ENCODE results near the gene UNCX.

The UNCX gene

DNA sequence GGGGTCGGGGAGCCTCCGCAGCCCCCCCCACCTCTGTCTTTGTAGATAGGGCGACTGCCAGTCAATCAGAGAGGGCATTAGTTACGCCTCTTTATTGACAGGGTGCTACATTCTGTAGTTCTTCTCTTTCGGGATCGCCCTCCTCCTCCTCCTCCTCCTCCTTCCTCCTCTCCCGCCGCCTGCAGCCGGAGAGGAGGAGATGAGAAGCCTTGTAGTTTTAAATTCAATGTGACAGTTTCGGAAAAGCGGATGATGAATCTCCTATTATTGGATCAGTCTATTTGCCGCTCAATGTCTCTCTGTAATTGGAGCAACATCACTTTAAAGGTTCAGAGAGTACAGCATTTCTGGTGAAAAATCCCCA lies 587 bp upstream of the UNCX start:
- TF ChIP-seq EZH2phosphoT487 (conservative IDR thresholded peaks at IDR 0.05; ENCODE audit: low read length), result no peak
- TF ChIP-seq, protein P1, sequence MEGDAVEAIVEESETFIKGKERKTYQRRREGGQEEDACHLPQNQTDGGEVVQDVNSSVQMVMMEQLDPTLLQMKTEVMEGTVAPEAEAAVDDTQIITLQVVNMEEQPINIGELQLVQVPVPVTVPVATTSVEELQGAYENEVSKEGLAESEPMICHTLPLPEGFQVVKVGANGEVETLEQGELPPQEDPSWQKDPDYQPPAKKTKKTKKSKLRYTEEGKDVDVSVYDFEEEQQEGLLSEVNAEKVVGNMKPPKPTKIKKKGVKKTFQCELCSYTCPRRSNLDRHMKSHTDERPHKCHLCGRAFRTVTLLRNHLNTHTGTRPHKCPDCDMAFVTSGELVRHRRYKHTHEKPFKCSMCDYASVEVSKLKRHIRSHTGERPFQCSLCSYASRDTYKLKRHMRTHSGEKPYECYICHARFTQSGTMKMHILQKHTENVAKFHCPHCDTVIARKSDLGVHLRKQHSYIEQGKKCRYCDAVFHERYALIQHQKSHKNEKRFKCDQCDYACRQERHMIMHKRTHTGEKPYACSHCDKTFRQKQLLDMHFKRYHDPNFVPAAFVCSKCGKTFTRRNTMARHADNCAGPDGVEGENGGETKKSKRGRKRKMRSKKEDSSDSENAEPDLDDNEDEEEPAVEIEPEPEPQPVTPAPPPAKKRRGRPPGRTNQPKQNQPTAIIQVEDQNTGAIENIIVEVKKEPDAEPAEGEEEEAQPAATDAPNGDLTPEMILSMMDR (IDR thresholded peaks at IDR 0.05; ENCODE audit: insufficient read depth, low read length, poor library complexity, severe bottlenecking), result no peak
- H2AFZ ChIP-seq (ENCODE audit: low read depth, low read length, severe bottlenecking), result no peak overlapping the region
- no peaks in the 10 kb centered on the region for H3K9me3 ChIP-seq (ENCODE audit: insufficient read depth, low read length)
- H3K4me2 ChIP-seq (ENCODE audit: low read depth, low read length, poor library complexity, severe bottlenecking), result no peak overlapping the region
- H3K36me3 ChIP-seq (ENCODE audit: low read length), result no peaks in the 10 kb centered on the region
- H3K27ac ChIP-seq (ENCODE audit: low read depth, low read length), result no peak overlapping the region
- H3K9ac ChIP-seq (ENCODE audit: low read length), result no peak overlapping the region
- no peaks in the 10 kb centered on the region for H3K9me2 ChIP-seq (replicated peaks; ENCODE audit: insufficient read depth, low read length)
- H4K20me1 ChIP-seq (ENCODE audit: low read depth, low read length), result no peaks in the 10 kb centered on the region
- H3K79me2 ChIP-seq (ENCODE audit: insufficient read depth, low read length), result no peaks in the 10 kb centered on the region
- no peaks in the 10 kb centered on the region for H3K27me3 ChIP-seq (ENCODE audit: low read length)
- H3K4me3 ChIP-seq (ENCODE audit: insufficient read depth, low read length, poor library complexity, severe bottlenecking), result no peak overlapping the region
- no peaks in the 10 kb centered on the region for H3F3A ChIP-seq (ENCODE audit: insufficient read depth)

DNA sequence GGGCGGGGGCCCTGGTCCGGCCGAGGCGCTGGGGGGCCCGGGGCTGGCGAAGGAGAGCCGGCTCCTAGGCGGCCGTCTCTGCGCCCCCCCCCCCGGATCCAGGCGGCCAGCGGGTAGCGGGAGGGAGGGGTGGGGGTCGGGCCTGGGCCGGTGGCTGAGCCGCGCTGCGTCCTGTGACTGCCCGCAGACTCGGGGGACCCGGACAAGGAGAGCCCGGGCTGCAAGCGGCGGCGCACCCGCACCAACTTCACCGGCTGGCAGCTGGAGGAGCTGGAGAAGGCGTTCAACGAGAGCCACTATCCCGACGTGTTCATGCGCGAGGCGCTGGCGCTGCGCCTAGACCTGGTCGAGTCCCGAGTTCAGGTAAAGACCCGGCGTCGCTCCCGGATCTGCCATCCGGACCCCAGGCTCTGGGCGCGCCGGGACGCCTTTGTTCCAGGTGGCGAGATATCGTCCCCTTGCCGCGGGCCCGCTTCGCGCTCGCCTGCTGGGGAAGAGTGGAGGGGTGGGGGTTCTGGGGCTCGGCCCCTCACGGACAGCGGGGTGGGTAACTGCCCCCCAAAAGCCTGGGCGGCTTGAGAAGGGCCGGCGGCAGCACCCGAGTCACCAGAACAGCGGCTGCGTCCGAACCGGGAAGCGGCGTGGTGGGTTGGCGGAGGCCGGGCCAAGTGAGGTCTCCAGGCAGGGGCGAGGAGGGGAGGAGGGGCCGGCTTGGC lies 819 bp downstream of the UNCX start:
- H3K9me3 ChIP-seq (ENCODE audit: insufficient read depth, low read length), result no peaks in the 10 kb centered on the region
- no peaks in the 10 kb centered on the region for H3K36me3 ChIP-seq (ENCODE audit: low read length)
- no peaks in the 10 kb centered on the region for H3K9me2 ChIP-seq (replicated peaks; ENCODE audit: insufficient read depth, low read length)
- no peaks in the 10 kb centered on the region for H4K20me1 ChIP-seq (ENCODE audit: low read depth, low read length)
- H3K4me3 ChIP-seq (ENCODE audit: insufficient read depth, low read length, poor library complexity, severe bottlenecking), result no peak overlapping the region
- H3K27ac ChIP-seq (ENCODE audit: low read depth, low read length), result no peak overlapping the region
- no peak overlapping the region for H2AFZ ChIP-seq (ENCODE audit: low read depth, low read length, severe bottlenecking)
- no peak overlapping the region for H3K9ac ChIP-seq (ENCODE audit: low read length)
- no peak overlapping the region for H3K4me2 ChIP-seq (ENCODE audit: low read depth, low read length, poor library complexity, severe bottlenecking)
- no peaks in the 10 kb centered on the region for H3F3A ChIP-seq (ENCODE audit: insufficient read depth)
- H3K79me2 ChIP-seq (ENCODE audit: insufficient read depth, low read length), result no peaks in the 10 kb centered on the region
- TF ChIP-seq, protein P1 (IDR thresholded peaks at IDR 0.05; ENCODE audit: insufficient read depth, low read length, poor library complexity, severe bottlenecking), result no peak
- TF ChIP-seq EZH2phosphoT487 (conservative IDR thresholded peaks at IDR 0.05; ENCODE audit: low read length), result no peak
- H3K27me3 ChIP-seq (ENCODE audit: low read length), result no peaks in the 10 kb centered on the region

DNA sequence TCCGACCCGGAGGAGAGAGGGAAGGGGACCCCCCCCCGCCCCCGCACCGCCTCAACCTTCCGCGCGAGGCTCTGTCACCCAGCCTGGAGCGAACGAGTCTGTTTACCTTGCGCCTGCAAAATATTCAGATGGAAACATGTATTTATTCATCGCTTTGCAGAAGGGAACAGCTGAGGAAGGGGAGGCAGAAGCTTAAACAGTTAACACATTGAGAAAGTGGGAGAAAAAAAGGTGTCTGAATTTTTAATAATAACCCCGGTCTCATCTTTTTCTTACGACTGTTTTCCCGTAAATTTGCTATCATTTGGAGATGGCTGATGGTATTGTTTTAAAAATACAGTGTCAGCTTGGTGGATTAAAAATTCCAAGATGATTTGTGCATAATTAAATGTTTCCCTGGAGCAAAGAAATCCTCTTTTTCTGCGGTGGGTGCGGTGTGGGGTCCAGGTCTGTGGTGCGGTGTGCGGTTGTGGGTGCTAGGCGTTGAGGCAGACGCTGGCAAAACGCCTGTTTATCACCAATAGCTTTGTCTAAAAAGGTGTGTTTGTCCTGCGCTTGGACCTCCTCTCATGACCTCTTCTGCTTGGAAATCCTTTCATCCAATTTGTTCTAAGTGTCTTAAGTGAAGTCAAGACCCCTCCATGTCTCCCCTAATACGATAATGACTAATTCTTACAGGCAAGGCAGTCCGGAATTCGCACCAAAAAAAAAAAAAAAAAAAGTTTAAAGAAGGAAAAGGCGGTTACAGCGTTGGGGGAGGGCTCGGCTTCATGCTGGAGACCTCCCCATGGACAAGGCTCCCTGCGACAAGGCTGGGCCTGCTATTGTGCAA lies 1.6 kb downstream of the UNCX start:
- Histone ChIP-seq H3K79me2 (ENCODE audit: insufficient read depth, low read length) (no peaks in the 10 kb centered on the region), H3K4me3 (ENCODE audit: insufficient read depth, low read length, poor library complexity, severe bottlenecking) (no peak overlapping the region), H3K9me3 (ENCODE audit: insufficient read depth, low read length) (no peaks in the 10 kb centered on the region), H3F3A (ENCODE audit: insufficient read depth) (no peaks in the 10 kb centered on the region), H3K36me3 (ENCODE audit: low read length) (no peaks in the 10 kb centered on the region), H2AFZ (ENCODE audit: low read depth, low read length, severe bottlenecking) (no peak overlapping the region), H3K9me2 (replicated peaks; ENCODE audit: insufficient read depth, low read length) (no peaks in the 10 kb centered on the region), H3K27me3 (ENCODE audit: low read length) (no peaks in the 10 kb centered on the region), H3K4me2 (ENCODE audit: low read depth, low read length, poor library complexity, severe bottlenecking) (no peak overlapping the region), H3K9ac (ENCODE audit: low read length) (no peak overlapping the region), H3K27ac (ENCODE audit: low read depth, low read length) (no peak overlapping the region), H4K20me1 (ENCODE audit: low read depth, low read length) (no peaks in the 10 kb centered on the region)
- TF ChIP-seq EZH2phosphoT487 (conservative IDR thresholded peaks at IDR 0.05; ENCODE audit: low read length), result no peak
- TF ChIP-seq, protein P1 (IDR thresholded peaks at IDR 0.05; ENCODE audit: insufficient read depth, low read length, poor library complexity, severe bottlenecking), result no peak
